ENCODE measurements around the gene ARHGAP1. TPM values are rescaled to one million over a fixed set of nuclear protein-coding genes. Genes with fewer than 3 reads are reported as not detected.

ARHGAP1 gene
- total RNA-seq, 2 experiments from 2014 or later = 16.3 to 42.6 TPM

DNA sequence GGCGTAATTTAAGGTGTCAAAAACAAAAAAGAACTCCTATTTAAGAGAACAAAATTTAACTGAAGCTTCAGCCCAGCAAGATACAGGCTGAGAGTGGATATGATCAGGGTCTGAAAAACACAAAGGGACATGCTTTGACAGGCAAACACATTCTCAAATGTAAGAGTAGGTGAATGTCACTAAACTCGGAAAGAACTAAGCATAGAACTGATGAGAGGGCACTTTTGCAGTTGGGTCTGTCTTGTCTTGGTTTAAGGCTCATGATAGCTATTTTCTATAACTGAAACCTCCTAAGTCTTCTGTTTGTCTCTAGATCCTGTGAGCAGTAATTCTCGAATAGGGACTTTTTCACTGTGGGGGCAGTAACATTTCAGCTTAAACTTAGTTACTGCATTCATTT is 45.6 kb upstream of the ARHGAP1 start:
- CTCF ChIA-PET (ENCODE audit: unreplicated experiment) = no interaction called here

GRCh38 chr11:46745328-46745727 is 44.9 kb upstream of the ARHGAP1 start:
- ChIA-PET POLR2A (no interaction called here), CTCF (ENCODE audit: unreplicated experiment) (no interaction called here)
- DNase-seq (ENCODE audit: low spot score) = no peak
- no peak overlapping the region for H3K27ac ChIP-seq (ENCODE audit: low read depth, low read length, poor library complexity, severe bottlenecking)
- intact Hi-C loops (cut with micrococcal nuclease; ENCODE audit: unreplicated experiment) = loop anchor here (5.0 kb wide), 1 partner anchor 42 kb away; no protein-coding TSS in a partner anchor
- TF ChIP-seq, protein P1, sequence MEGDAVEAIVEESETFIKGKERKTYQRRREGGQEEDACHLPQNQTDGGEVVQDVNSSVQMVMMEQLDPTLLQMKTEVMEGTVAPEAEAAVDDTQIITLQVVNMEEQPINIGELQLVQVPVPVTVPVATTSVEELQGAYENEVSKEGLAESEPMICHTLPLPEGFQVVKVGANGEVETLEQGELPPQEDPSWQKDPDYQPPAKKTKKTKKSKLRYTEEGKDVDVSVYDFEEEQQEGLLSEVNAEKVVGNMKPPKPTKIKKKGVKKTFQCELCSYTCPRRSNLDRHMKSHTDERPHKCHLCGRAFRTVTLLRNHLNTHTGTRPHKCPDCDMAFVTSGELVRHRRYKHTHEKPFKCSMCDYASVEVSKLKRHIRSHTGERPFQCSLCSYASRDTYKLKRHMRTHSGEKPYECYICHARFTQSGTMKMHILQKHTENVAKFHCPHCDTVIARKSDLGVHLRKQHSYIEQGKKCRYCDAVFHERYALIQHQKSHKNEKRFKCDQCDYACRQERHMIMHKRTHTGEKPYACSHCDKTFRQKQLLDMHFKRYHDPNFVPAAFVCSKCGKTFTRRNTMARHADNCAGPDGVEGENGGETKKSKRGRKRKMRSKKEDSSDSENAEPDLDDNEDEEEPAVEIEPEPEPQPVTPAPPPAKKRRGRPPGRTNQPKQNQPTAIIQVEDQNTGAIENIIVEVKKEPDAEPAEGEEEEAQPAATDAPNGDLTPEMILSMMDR (conservative IDR thresholded peaks at IDR 0.05; ENCODE audit: low read length) = no peak
- no peak for TF ChIP-seq EZH2phosphoT487 (IDR thresholded peaks at IDR 0.05; ENCODE audit: borderline replicate concordance, low read depth, low read length)
- H3K4me1 ChIP-seq (ENCODE audit: insufficient read depth, low read length, poor library complexity, severe bottlenecking) = no peaks in the 10 kb centered on the region
- H4K20me1 ChIP-seq (ENCODE audit: insufficient read depth, low read length) = no peaks in the 10 kb centered on the region
- BruUV-seq (replicated peaks) = no TSS peak
- no peaks in the 10 kb centered on the region for H3K79me2 ChIP-seq (ENCODE audit: insufficient read depth, low read depth, low read length)
- H3K4me2 ChIP-seq (ENCODE audit: low read length) = no peak overlapping the region
- peaks cover 92% of the 10 kb centered on the region for H3K36me3 ChIP-seq (ENCODE audit: insufficient read depth, low read length)
- no peak overlapping the region for H3K4me3 ChIP-seq (ENCODE audit: low read depth, low read length, poor library complexity, severe bottlenecking)
- no peaks in the 10 kb centered on the region for H3K9me3 ChIP-seq (ENCODE audit: low read length)
- H2AFZ ChIP-seq (ENCODE audit: low read length) = no peak overlapping the region
- no peaks in the 10 kb centered on the region for H3K9me2 ChIP-seq (ENCODE audit: insufficient read depth, low read length)

More for the DNA sequence above, 45.6 kb upstream of the ARHGAP1 start:
- Histone ChIP-seq H2AFZ (ENCODE audit: low read length) (no peak overlapping the region), H3K4me1 (ENCODE audit: insufficient read depth, low read length, poor library complexity, severe bottlenecking) (no peaks in the 10 kb centered on the region), H3K9me3 (ENCODE audit: low read length) (no peaks in the 10 kb centered on the region), H3K36me3 (ENCODE audit: insufficient read depth, low read length) (peaks cover 94% of the 10 kb centered on the region), H3K79me2 (ENCODE audit: insufficient read depth, low read depth, low read length) (no peaks in the 10 kb centered on the region), H4K20me1 (ENCODE audit: insufficient read depth, low read length) (no peaks in the 10 kb centered on the region), H3K4me2 (ENCODE audit: low read length) (no peak overlapping the region), H3K4me3 (ENCODE audit: low read depth, low read length, poor library complexity, severe bottlenecking) (no peak overlapping the region), H3K9me2 (ENCODE audit: insufficient read depth, low read length) (no peaks in the 10 kb centered on the region), H3K27ac (ENCODE audit: low read depth, low read length, poor library complexity, severe bottlenecking) (no peak overlapping the region)
- POLR2A ChIA-PET = interaction anchor here (0.6 kb wide), 1 partner anchor 232 kb away, joined by 3 read pairs; no protein-coding TSS in a partner anchor
- TF ChIP-seq, protein P1 (conservative IDR thresholded peaks at IDR 0.05; ENCODE audit: low read length) = no peak
- no peak for TF ChIP-seq EZH2phosphoT487 (IDR thresholded peaks at IDR 0.05; ENCODE audit: borderline replicate concordance, low read depth, low read length)
- DNase-seq (ENCODE audit: low spot score) = no peak
- no TSS peak for BruUV-seq (replicated peaks)
- intact Hi-C loops (cut with micrococcal nuclease; ENCODE audit: unreplicated experiment) = loop anchor here (5.0 kb wide), 1 partner anchor 41 kb away; no protein-coding TSS in a partner anchor

DNA sequence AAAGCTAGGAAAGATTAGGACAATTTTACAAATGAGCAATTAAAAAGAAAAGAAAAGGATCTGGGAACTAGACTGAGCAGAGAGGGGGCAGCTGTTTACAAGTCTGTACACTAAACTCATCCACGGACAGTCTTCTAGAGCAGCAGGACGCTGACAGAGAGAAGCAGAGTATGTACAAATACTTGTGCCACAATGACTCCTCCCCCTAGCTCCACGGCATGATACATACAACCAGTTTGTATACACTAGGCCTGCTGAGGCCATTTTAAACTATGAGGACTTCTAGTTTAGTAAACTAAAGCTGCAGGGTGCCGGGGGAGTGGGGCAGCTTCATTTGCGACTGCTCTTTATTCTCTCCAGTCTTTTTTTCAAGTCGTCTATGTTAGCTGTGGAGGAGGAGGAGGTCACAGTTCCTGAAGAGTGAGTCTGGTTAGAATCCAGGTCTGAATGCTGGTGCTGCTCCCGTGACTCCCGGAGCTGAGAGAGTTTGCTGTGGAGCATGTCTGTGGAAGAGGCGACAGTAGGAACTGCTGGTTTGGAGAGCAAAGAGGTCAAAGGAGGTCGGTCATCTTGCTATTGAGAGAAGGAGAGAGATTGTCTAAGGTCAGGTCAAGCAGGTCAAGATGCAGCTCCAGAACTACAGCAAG is 43.4 kb upstream of the ARHGAP1 start:
- POLR2A ChIA-PET = interaction anchor here (0.6 to 0.9 kb wide), 2 partner anchors 9 to 226 kb away, joined by 3 to 5 read pairs; no protein-coding TSS in a partner anchor
- Histone ChIP-seq H3K9me3 (ENCODE audit: low read length) (no peaks in the 10 kb centered on the region), H3K4me3 (ENCODE audit: low read depth, low read length, poor library complexity, severe bottlenecking) (no peak overlapping the region), H3K9me2 (ENCODE audit: insufficient read depth, low read length) (no peaks in the 10 kb centered on the region), H3K79me2 (ENCODE audit: insufficient read depth, low read depth, low read length) (no peaks in the 10 kb centered on the region), H3K4me1 (ENCODE audit: insufficient read depth, low read length, poor library complexity, severe bottlenecking) (no peaks in the 10 kb centered on the region), H3K27ac (ENCODE audit: low read depth, low read length, poor library complexity, severe bottlenecking) (no peak overlapping the region), H3K36me3 (ENCODE audit: insufficient read depth, low read length) (peaks cover 92% of the 10 kb centered on the region), H2AFZ (ENCODE audit: low read length) (no peak overlapping the region), H3K4me2 (ENCODE audit: low read length) (no peak overlapping the region), H4K20me1 (ENCODE audit: insufficient read depth, low read length) (no peaks in the 10 kb centered on the region)
- intact Hi-C loops (cut with micrococcal nuclease; ENCODE audit: unreplicated experiment) = no loop called here
- CTCF ChIA-PET (ENCODE audit: unreplicated experiment) = no interaction called here
- TF ChIP-seq, protein P1 (conservative IDR thresholded peaks at IDR 0.05; ENCODE audit: low read length) = no peak
- no peak for TF ChIP-seq EZH2phosphoT487 (IDR thresholded peaks at IDR 0.05; ENCODE audit: borderline replicate concordance, low read depth, low read length)
- no peak for DNase-seq (ENCODE audit: low spot score)
- BruUV-seq (replicated peaks) = TSS peak; percentile 65
